GM18511 (cell line): Measurements from ENCODE around the gene SEH1L.
A peak's percentile ranks its signal among the peaks of the same experiment; 100 is the strongest.
"Not testable (repeated sequence)": the region's sequence is repeated elsewhere in the genome, so short reads cannot be mapped to it uniquely, and the experiment has no call there.

Source experiments
- ATAC-seq: cut with Tn5 transposase; IDR thresholded peaks from one replicate; pipeline ENCODE4 v1.9.1; 2021; ENCODE audit warnings: mild to moderate bottlenecking, moderate library complexity; ENCODE audit not compliant: unreplicated experiment

SEH1L gene

GRCh38 chr18:12939162-12939561, 8.6 kb upstream of the SEH1L start:
- ATAC-seq: no peak

GRCh38 chr18:12943215-12943614, 4.6 kb upstream of the SEH1L start:
- ATAC-seq: no peak

GRCh38 chr18:12944709-12945108, 3.1 kb upstream of the SEH1L start:
- no peak for ATAC-seq

- ATAC-seq: no peak
Measured at GRCh38 chr18:12946549-12947284, 1.1 kb upstream of the SEH1L start.

GRCh38 chr18:12948050-12948804, 416 bp downstream of the SEH1L start:
- ATAC-seq: peak; percentile 75

GRCh38 chr18:12958478-12958877, 10.7 kb downstream of the SEH1L start:
- ATAC-seq: no peak

GRCh38 chr18:12960395-12960794, 12.6 kb downstream of the SEH1L start:
- ATAC-seq: no peak

GRCh38 chr18:12960853-12961397, 13.1 kb downstream of the SEH1L start:
- no peak for ATAC-seq

- no peak for ATAC-seq
Measured at GRCh38 chr18:12963069-12963468, 15.3 kb downstream of the SEH1L start.

GRCh38 chr18:12968115-12968514, 20.3 kb downstream of the SEH1L start:
- ATAC-seq: no peak

GRCh38 chr18:12968619-12969018, 20.8 kb downstream of the SEH1L start:
- no peak for ATAC-seq

- no peak for ATAC-seq
Measured at GRCh38 chr18:12973562-12974213, 25.9 kb downstream of the SEH1L start.

GRCh38 chr18:12975488-12975887, 27.7 kb downstream of the SEH1L start:
- ATAC-seq: no peak

GRCh38 chr18:12976305-12976704, 28.5 kb downstream of the SEH1L start:
- no peak for ATAC-seq

- not testable (repeated sequence) for ATAC-seq
Measured at GRCh38 chr18:12980065-12980464, 32.3 kb downstream of the SEH1L start.

GRCh38 chr18:12989397-12990122, 41.7 kb downstream of the SEH1L start:
- no peak for ATAC-seq

- ATAC-seq: no peak
Measured at GRCh38 chr18:12990123-12990475, 42.3 kb downstream of the SEH1L start.

- no peak for ATAC-seq
Measured at GRCh38 chr18:12990641-12990966, 42.8 kb downstream of the SEH1L start.

GRCh38 chr18:12990967-12991820, 43.4 kb downstream of the SEH1L start, which contains the start of gene CEP192:
TSS of gene CEP192 (plus strand) at chr18:12991362. CDS start at chr18:12999425, 8,063 bp downstream.
- peak; percentile 86 for ATAC-seq

- no peak for ATAC-seq
Measured at GRCh38 chr18:12991821-12992179, 44.0 kb downstream of the SEH1L start.
